Right hindlimb (tissue), 1 donor: ENCODE results near the gene TPSG1.
"Not testable (repeated sequence)": the region's sequence is repeated elsewhere in the genome, so short reads cannot be mapped to it uniquely, and the experiment has no call there.

Source experiments
- DNase-seq: peaks from one replicate; pipeline ENCODE4 v3.0.0-alpha.2; 2018

Gene TPSG1

GRCh38 chr16:1256296-1256873 lies 31.3 kb upstream of the TPSG1 start:
- DNase-seq = not testable (repeated sequence)

- DNase-seq = not testable (repeated sequence)
Measured at GRCh38 chr16:1255276-1256122, 30.4 kb upstream of the TPSG1 start, which contains the start of gene TPSD1. TPSD1 (plus strand) TSS chr16:1256069; CDS start chr16:1256281, 212 bp downstream.

- not testable (repeated sequence) for DNase-seq
Measured at GRCh38 chr16:1254821-1255220, 29.8 kb upstream of the TPSG1 start.

- not testable (repeated sequence) for DNase-seq
Measured at GRCh38 chr16:1253701-1254364, 28.8 kb upstream of the TPSG1 start.

GRCh38 chr16:1249031-1249755 lies 24.1 kb upstream of the TPSG1 start:
- not testable (repeated sequence) for DNase-seq

GRCh38 chr16:1247903-1248537 lies 23.0 kb upstream of the TPSG1 start:
- not testable (repeated sequence) for DNase-seq

- no peak for DNase-seq
Measured at GRCh38 chr16:1245452-1246020, 20.5 kb upstream of the TPSG1 start.

GRCh38 chr16:1244881-1245280 lies 19.8 kb upstream of the TPSG1 start:
- DNase-seq = no peak

GRCh38 chr16:1243907-1244850 lies 19.1 kb upstream of the TPSG1 start:
- DNase-seq = not testable (repeated sequence)

- not testable (repeated sequence) for DNase-seq
Measured at GRCh38 chr16:1243363-1243762, 18.3 kb upstream of the TPSG1 start.

GRCh38 chr16:1241081-1241480 lies 16.0 kb upstream of the TPSG1 start:
- DNase-seq = not testable (repeated sequence)

GRCh38 chr16:1240436-1240835 lies 15.4 kb upstream of the TPSG1 start, which contains the start of gene TPSAB1:
TPSAB1 (plus strand) TSS chr16:1240705; CDS start chr16:1240939, 234 bp downstream.
- not testable (repeated sequence) for DNase-seq

- DNase-seq = not testable (repeated sequence)
Measured at GRCh38 chr16:1239575-1239974, 14.5 kb upstream of the TPSG1 start.

- not testable (repeated sequence) for DNase-seq
Measured at GRCh38 chr16:1238909-1239308, 13.8 kb upstream of the TPSG1 start.

- no peak for DNase-seq
Measured at GRCh38 chr16:1237990-1238389, 12.9 kb upstream of the TPSG1 start.

GRCh38 chr16:1236659-1237058 lies 11.6 kb upstream of the TPSG1 start:
- DNase-seq = not testable (repeated sequence)

GRCh38 chr16:1232049-1232748 lies 7.1 kb upstream of the TPSG1 start:
- DNase-seq = not testable (repeated sequence)

GRCh38 chr16:1231301-1231700 lies 6.2 kb upstream of the TPSG1 start:
- DNase-seq = not testable (repeated sequence)

- not testable (repeated sequence) for DNase-seq
Measured at GRCh38 chr16:1230471-1231212, 5.6 kb upstream of the TPSG1 start.
